ENCODE measurements around the gene ASIC1. TPM values are rescaled to one million over a fixed set of nuclear protein-coding genes. Genes with fewer than 3 reads are reported as not detected.

ASIC1 gene
- total and polyA plus RNA-seq, 2 of the 13 experiments (the other 11 are each of a cell fraction or from before 2014, with no cell fraction given): 0.44 to 1.5 TPM

- no peak for TF ChIP-seq FOXP4 (CRISPR knock-in tag; IDR thresholded peaks at IDR 0.05)
- TF ChIP-seq POLR2G (IDR thresholded peaks at IDR 0.05; ENCODE audit: low read depth, low read length): peak; percentile 72
- no peak for TF ChIP-seq CENPX (CRISPR knock-in tag; IDR thresholded peaks at IDR 0.05)
- TF ChIP-seq IRF2 (CRISPR knock-in tag; IDR thresholded peaks at IDR 0.05): 0 out of 2 replicates have a peak, but pooled peaks have one; percentile 53
- peak; percentile 84 for TF ChIP-seq RBFOX2 (IDR thresholded peaks at IDR 0.05; ENCODE audit: low read depth, low read length)
- no peak; the same call in 1 of the 2 replicates for TF ChIP-seq HOMEZ (CRISPR knock-in tag; IDR thresholded peaks at IDR 0.05; ENCODE audit: low read depth)
- no peak for TF ChIP-seq ZNF446 (CRISPR knock-in tag; IDR thresholded peaks at IDR 0.05)
- TF ChIP-seq ZNF614 (CRISPR knock-in tag; IDR thresholded peaks at IDR 0.05; ENCODE audit: borderline replicate concordance): no peak
- no peak for TF ChIP-seq NFIC (IDR thresholded peaks at IDR 0.05; ENCODE audit: low read length)
- TF ChIP-seq SALL1 (CRISPR knock-in tag; IDR thresholded peaks at IDR 0.05): peak; percentile 69
- TF ChIP-seq NR2F1 (CRISPR knock-in tag; IDR thresholded peaks at IDR 0.05): no peak
- no peak for TF ChIP-seq SMARCC2 (IDR thresholded peaks at IDR 0.05)
- TF ChIP-seq ZFP82 (CRISPR knock-in tag; IDR thresholded peaks at IDR 0.05; ENCODE audit: borderline replicate concordance): no peak
- peak; percentile 78 for TF ChIP-seq ZBTB7A (CRISPR knock-in tag; IDR thresholded peaks at IDR 0.05)
- TF ChIP-seq ESRRA (CRISPR knock-in tag; IDR thresholded peaks at IDR 0.05; ENCODE audit: low read depth): peak; percentile 36; the same call in 1 of the 2 replicates
- 0 out of 2 replicates have a peak, but pooled peaks have one; percentile 29 for TF ChIP-seq ZNF772 (CRISPR knock-in tag; IDR thresholded peaks at IDR 0.05)
- TF ChIP-seq MYC (CRISPR knock-in tag; IDR thresholded peaks at IDR 0.05; ENCODE audit: borderline replicate concordance): peak; percentile 34; the same call in 1 of the 2 replicates
- no peak for TF ChIP-seq PRDM4 (CRISPR knock-in tag; IDR thresholded peaks at IDR 0.05; ENCODE audit: borderline replicate concordance)
- no peak for TF ChIP-seq CAMTA2 (CRISPR knock-in tag; IDR thresholded peaks at IDR 0.05; ENCODE audit: borderline replicate concordance)
- no peak for TF ChIP-seq IRF1 (CRISPR knock-in tag; IDR thresholded peaks at IDR 0.05; ENCODE audit: low read depth)
These were observed 27.6 kb downstream of the ASIC1 start, which contains the start of gene SMARCD1 (continued) for GRCh38 chr12:50084775-50085614.

All from HepG2 (cell line).